Neuronal stem cell (in vitro differentiated cells): ENCODE data around the gene RPS21.

Experiments used
- DNase-seq: peaks from one replicate; pipeline ENCODE4 v3.0.0-alpha.2; 2013; ENCODE audit warnings: low spot score
- H2AFZ ChIP-seq: one replicate; pipeline ENCODE4 v1.6.1; 2013; ENCODE audit warnings: mild to moderate bottlenecking, low read length, inconsistent platforms
- H2AK5ac ChIP-seq: 2 replicates; pipeline ENCODE4 v1.6.1; 2013; ENCODE audit warnings: low read depth, mild to moderate bottlenecking, inconsistent platforms, low read length, moderate library complexity, mixed read lengths
- H2BK120ac ChIP-seq: 2 replicates; pipeline ENCODE4 v1.6.1; 2013; ENCODE audit warnings: low read depth, mild to moderate bottlenecking, inconsistent platforms, low read length, moderate library complexity, mixed read lengths
- H2BK12ac ChIP-seq: one replicate; pipeline ENCODE4 v1.6.1; 2013; ENCODE audit warnings: low read length, inconsistent platforms
- H2BK15ac ChIP-seq: 2 replicates; pipeline ENCODE4 v1.6.1; 2013; ENCODE audit warnings: mild to moderate bottlenecking, low read length, inconsistent platforms, mixed read lengths
- H2BK5ac ChIP-seq: one replicate; pipeline ENCODE4 v1.6.1; 2013; ENCODE audit warnings: inconsistent platforms, mild to moderate bottlenecking, low read length, moderate library complexity
- H3K14ac ChIP-seq: one replicate; pipeline ENCODE4 v1.6.1; 2013; ENCODE audit warnings: low read length, inconsistent platforms
- H3K18ac ChIP-seq: 2 replicates; pipeline ENCODE4 v1.6.1; 2013; ENCODE audit warnings: low read length, inconsistent platforms
- H3K23ac ChIP-seq: 2 replicates; pipeline ENCODE4 v1.6.1; 2013; ENCODE audit warnings: low read depth, mild to moderate bottlenecking, mixed read lengths, low read length, inconsistent platforms; ENCODE audit not compliant: poor library complexity
- H3K27ac ChIP-seq: replicated peaks from 3 replicates; pipeline ENCODE4 v1.5.1; 2013; ENCODE audit warnings: low read length, inconsistent platforms
- H3K27me3 ChIP-seq, 3 experiments: 2 replicates each; pipeline ENCODE4 v1.6.1; 2013; ENCODE audit warnings: low read length in 3 of 3, mild to moderate bottlenecking in 2 of 3, inconsistent platforms in 1 of 3, low read depth in 1 of 3, mixed read lengths in 1 of 3, moderate library complexity in 1 of 3; ENCODE audit not compliant: control insufficient read depth in 3 of 3, insufficient read depth in 3 of 3
- H3K36me3 ChIP-seq, 2 donors: replicated peaks in 1 of 2; 2 replicates each; pipeline ENCODE4 v1.6.1; 2013; ENCODE audit warnings: low read length in 2 of 2; ENCODE audit not compliant: control insufficient read depth in 2 of 2, insufficient read depth in 2 of 2
- H3K4ac ChIP-seq: 2 replicates; pipeline ENCODE4 v1.6.1; 2013; ENCODE audit warnings: inconsistent platforms, mild to moderate bottlenecking, low read length, moderate library complexity
- H3K4me1 ChIP-seq, 2 donors: 1 replicate in 1 of 2; 2 replicates in 1 of 2; pipeline ENCODE4 v1.6.1; 2013; ENCODE audit warnings: low read length in 2 of 2, low read depth in 1 of 2; ENCODE audit not compliant: control insufficient read depth in 2 of 2, insufficient read depth in 1 of 2
- H3K4me2 ChIP-seq: one replicate; pipeline ENCODE4 v1.6.1; 2013; ENCODE audit warnings: mild to moderate bottlenecking, low read length, inconsistent platforms; ENCODE audit not compliant: insufficient read depth, poor library complexity, severe bottlenecking
- H3K4me3 ChIP-seq, 2 donors: 2 replicates each; pipeline ENCODE4 v1.5.1; 2013; ENCODE audit warnings: low read length in 2 of 2, mild to moderate bottlenecking in 2 of 2, inconsistent platforms in 1 of 2, moderate library complexity in 1 of 2
- H3K79me1 ChIP-seq: one replicate; pipeline ENCODE4 v1.6.1; 2013; ENCODE audit warnings: low read depth, mild to moderate bottlenecking, inconsistent platforms, low read length, moderate library complexity
- H3K9ac ChIP-seq: one replicate; pipeline ENCODE4 v1.6.1; 2013; ENCODE audit warnings: mild to moderate bottlenecking, low read depth, low read length, inconsistent platforms; ENCODE audit not compliant: poor library complexity
- H3K9me3 ChIP-seq, 2 donors: replicated peaks in 1 of 2; 2 replicates each; pipeline versions ENCODE3 to v1.6.1; 2013; ENCODE audit warnings: low read length in 2 of 2, mild to moderate bottlenecking in 2 of 2, inconsistent platforms in 1 of 2, low read depth in 1 of 2, mixed read lengths in 1 of 2, moderate library complexity in 1 of 2; ENCODE audit not compliant: control insufficient read depth in 2 of 2, insufficient read depth in 1 of 2
- H4K8ac ChIP-seq: one replicate; pipeline ENCODE4 v1.6.1; 2013; ENCODE audit warnings: low read depth, mild to moderate bottlenecking, inconsistent platforms, low read length, moderate library complexity
- H4K91ac ChIP-seq: one replicate; pipeline ENCODE4 v1.6.1; 2013; ENCODE audit warnings: low read length, low read depth, mild to moderate bottlenecking, inconsistent platforms; ENCODE audit not compliant: poor library complexity
- WGBS, 2 donors: extraction: QIAGEN DNeasy Blood & Tissue Kit; methylation state at CpG; one replicate each; pipeline ENCODE4 v1.1.7; 2013; ENCODE audit warnings: missing lambda C conversion rate in 2 of 2, mixed read lengths in 1 of 2; ENCODE audit not compliant: insufficient read length in 2 of 2, insufficient replicate concordance in 1 of 2; ENCODE audit errors: extremely low coverage in 2 of 2; 5-methylcytosine and 5-hydroxymethylcytosine counted together

The RPS21 gene

GRCh38 chr20:62363920-62364851, 22.7 kb upstream of the RPS21 start:
- Histone ChIP-seq H3K27me3 (no peaks in the 10 kb centered on the region), H3K9me3 (no peaks in the 10 kb centered on the region), H3K36me3 (peaks cover 4 to 9% of the 10 kb centered on the region in 2 donors), H3K27ac (peak overlapping the region; percentile 59), H3K4me2 (peak overlapping the region; percentile 11), H2BK120ac (peak overlapping the region; percentile 47), H4K91ac (peak overlapping the region; percentile 9), H3K9ac (peak overlapping the region; percentile 72), H2BK5ac (peak overlapping the region; percentile 90), H3K23ac (peak overlapping the region; percentile 60), H3K14ac (peak overlapping the region; percentile 49), H2AFZ (no peak overlapping the region), H2AK5ac (peak overlapping the region; percentile 98), H3K4ac (no peak overlapping the region), H3K4me1 (peaks cover 42 to 71% of the 10 kb centered on the region in 2 donors), H2BK12ac (peak overlapping the region; percentile 90), H2BK15ac (peak overlapping the region; percentile 75), H3K18ac (peak overlapping the region; percentile 83), H3K79me1 (peaks cover 28% of the 10 kb centered on the region), H4K8ac (no peak overlapping the region), H3K4me3 (no peak overlapping the region)
- WGBS, 2 donors, result no CpG with 5 or more reads among the region's 22 CpGs
- DNase-seq, result no peak

GRCh38 chr20:62364911-62365736, 21.8 kb upstream of the RPS21 start:
- Histone ChIP-seq H3K23ac (peak overlapping the region; percentile 80), H4K8ac (no peak overlapping the region), H3K18ac (peak overlapping the region; percentile 92), H3K4me1 (peaks cover 50 to 77% of the 10 kb centered on the region in 2 donors), H3K36me3 (peaks cover 4 to 9% of the 10 kb centered on the region in 2 donors), H2AK5ac (peak overlapping the region; percentile 98), H3K14ac (peak overlapping the region; percentile 49), H2AFZ (no peak overlapping the region), H3K27me3 (no peaks in the 10 kb centered on the region), H3K4me3 (peak overlapping the region in 1 of 2 donors; percentile 66), H2BK15ac (peak overlapping the region; percentile 97), H2BK5ac (peak overlapping the region; percentile 95), H2BK120ac (peak overlapping the region; percentile 16), H3K79me1 (peaks cover 24% of the 10 kb centered on the region), H4K91ac (peak overlapping the region; percentile 9), H3K4me2 (peak overlapping the region; percentile 97), H3K27ac (peak overlapping the region; percentile 22), H2BK12ac (peak overlapping the region; percentile 75), H3K4ac (no peak overlapping the region), H3K9me3 (no peaks in the 10 kb centered on the region), H3K9ac (peak overlapping the region; percentile 70)
- no peak for DNase-seq
- no CpG with 5 or more reads among the region's 27 CpGs for WGBS, 2 donors

- peaks cover 24% of the 10 kb centered on the region for H3K79me1 ChIP-seq
- no peak overlapping the region for H4K8ac ChIP-seq
- H3K18ac ChIP-seq, result peak overlapping the region; percentile 92
- H3K4ac ChIP-seq, result no peak overlapping the region
- DNase-seq, result no peak
- no peaks in the 10 kb centered on the region for H3K27me3 ChIP-seq
- H2BK12ac ChIP-seq, result no peak overlapping the region
- H2AK5ac ChIP-seq, result peak overlapping the region; percentile 98
- peak overlapping the region; percentile 66 to 91 for H3K4me3 ChIP-seq
- H3K9ac ChIP-seq, result peak overlapping the region; percentile 30
- H2BK15ac ChIP-seq, result peak overlapping the region; percentile 97
- H2BK120ac ChIP-seq, result peak overlapping the region; percentile 16
- no peak overlapping the region for H4K91ac ChIP-seq
- peak overlapping the region; percentile 80 for H3K23ac ChIP-seq
- H3K27ac ChIP-seq, result peak overlapping the region; percentile 52
- no peak overlapping the region for H2AFZ ChIP-seq
- H3K14ac ChIP-seq, result peak overlapping the region; percentile 63
- H3K4me1 ChIP-seq, result peaks cover 53 to 78% of the 10 kb centered on the region in 2 donors
- H3K36me3 ChIP-seq, result peaks cover 4 to 9% of the 10 kb centered on the region in 2 donors
- no CpG with 5 or more reads among the region's 10 CpGs for WGBS, 2 donors
- peak overlapping the region; percentile 97 for H3K4me2 ChIP-seq
- H2BK5ac ChIP-seq, result peak overlapping the region; percentile 95
- no peaks in the 10 kb centered on the region for H3K9me3 ChIP-seq
Measured at GRCh38 chr20:62365814-62366369, 21.0 kb upstream of the RPS21 start.
